Measurements from ENCODE around the gene KIF16B. TPM values are rescaled to one million over a fixed set of nuclear protein-coding genes. Genes with fewer than 3 reads are reported as not detected.

The KIF16B gene
- total RNA-seq, 1 experiment from 2014 or later = 7.0 TPM

DNA sequence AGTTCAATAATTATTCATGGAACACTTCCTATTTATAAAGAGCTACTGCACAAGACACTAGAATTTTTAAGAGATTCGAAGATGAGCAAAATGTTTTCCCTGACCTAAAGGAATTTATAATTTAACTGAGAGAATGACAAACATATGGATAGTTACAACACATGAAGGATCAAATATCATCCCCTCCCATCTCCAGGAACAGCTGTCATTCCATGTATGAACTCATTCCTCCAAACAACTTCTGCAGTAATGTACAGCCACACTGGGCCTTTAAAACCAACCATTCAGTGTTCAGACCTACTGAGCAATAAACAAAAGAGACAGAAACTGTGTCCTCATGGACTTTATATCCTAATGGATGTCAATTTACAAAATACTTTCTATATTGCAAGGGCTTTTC, 87.8 kb downstream of the KIF16B start (continued):
- TF ChIP-seq EZH2 (IDR thresholded peaks at IDR 0.05) (no peak), ZNF274 (IDR thresholded peaks at IDR 0.05; ENCODE audit: low read depth, low read length) (no peak), SP1 (IDR thresholded peaks at IDR 0.05; ENCODE audit: low read depth) (no peak)
- TF ChIP-seq, protein P1, sequence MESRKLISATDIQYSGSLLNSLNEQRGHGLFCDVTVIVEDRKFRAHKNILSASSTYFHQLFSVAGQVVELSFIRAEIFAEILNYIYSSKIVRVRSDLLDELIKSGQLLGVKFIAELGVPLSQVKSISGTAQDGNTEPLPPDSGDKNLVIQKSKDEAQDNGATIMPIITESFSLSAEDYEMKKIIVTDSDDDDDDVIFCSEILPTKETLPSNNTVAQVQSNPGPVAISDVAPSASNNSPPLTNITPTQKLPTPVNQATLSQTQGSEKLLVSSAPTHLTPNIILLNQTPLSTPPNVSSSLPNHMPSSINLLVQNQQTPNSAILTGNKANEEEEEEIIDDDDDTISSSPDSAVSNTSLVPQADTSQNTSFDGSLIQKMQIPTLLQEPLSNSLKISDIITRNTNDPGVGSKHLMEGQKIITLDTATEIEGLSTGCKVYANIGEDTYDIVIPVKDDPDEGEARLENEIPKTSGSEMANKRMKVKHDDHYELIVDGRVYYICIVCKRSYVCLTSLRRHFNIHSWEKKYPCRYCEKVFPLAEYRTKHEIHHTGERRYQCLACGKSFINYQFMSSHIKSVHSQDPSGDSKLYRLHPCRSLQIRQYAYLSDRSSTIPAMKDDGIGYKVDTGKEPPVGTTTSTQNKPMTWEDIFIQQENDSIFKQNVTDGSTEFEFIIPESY (IDR thresholded peaks at IDR 0.05; ENCODE audit: extremely low read depth, insufficient replicate concordance, low read length) = no peak

DNA sequence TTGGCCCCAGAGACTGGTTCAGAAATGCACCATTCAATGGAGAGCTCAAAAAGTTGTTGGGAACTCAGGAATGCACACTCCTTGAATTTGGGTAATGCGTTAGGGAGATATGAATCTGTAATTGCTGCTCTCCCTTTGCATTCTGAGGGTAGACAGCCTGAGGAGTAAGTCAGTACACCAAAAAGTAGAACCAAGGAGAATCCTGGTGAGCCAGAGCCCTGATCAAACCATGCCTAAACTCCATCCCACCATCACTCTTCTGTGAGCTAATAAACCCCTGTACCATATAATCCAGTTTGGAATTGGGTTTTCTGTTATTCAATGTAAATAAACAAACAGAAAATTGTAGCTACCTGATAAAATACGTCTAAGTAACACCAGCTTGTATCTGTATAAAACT, 90.2 kb downstream of the KIF16B start:
- ChIA-PET RAD21 (ENCODE audit: low non-redundant PET in 1 of 2, low total read pairs in 2 of 2, uncharacterized antibody in 2 of 2, unreplicated experiment in 2 of 2) (no interaction called here), CTCF (no interaction called here), POLR2A (no interaction called here)
- H3K27me3 ChIP-seq (ENCODE audit: insufficient read depth, low read length) = no peaks in the 10 kb centered on the region
- no peak overlapping the region for H3K4me3 ChIP-seq (replicated peaks in 1 of 2; ENCODE audit: low read depth in 1 of 2, low read length in 2 of 2)
- H3K36me3 ChIP-seq (ENCODE audit: control insufficient read depth in 1 of 2, insufficient read depth in 2 of 2, low read length in 2 of 2) = no peaks in the 10 kb centered on the region
- H3K9me3 ChIP-seq (ENCODE audit: control insufficient read depth in 1 of 2, insufficient read depth in 1 of 2, low read depth in 1 of 2, low read length in 2 of 2) = no peaks in the 10 kb centered on the region
- no peak overlapping the region for H3K9ac ChIP-seq (ENCODE audit: low read length)
- no TSS peak for BruUV-seq (replicated peaks)
- intact Hi-C loops (cut with micrococcal nuclease) = no loop called here
- TF ChIP-seq POLR2A (IDR thresholded peaks at IDR 0.05; ENCODE audit: borderline replicate concordance, extremely low read depth, insufficient read depth, insufficient read length) (no peak), SRF (IDR thresholded peaks at IDR 0.05; ENCODE audit: low read depth) (no peak), ZNF274 (IDR thresholded peaks at IDR 0.05; ENCODE audit: low read depth, low read length) (no peak), CEBPB (IDR thresholded peaks at IDR 0.05; ENCODE audit: low read depth) (no peak), YY1 (IDR thresholded peaks at IDR 0.05; ENCODE audit: extremely low read depth, insufficient replicate concordance, low read depth, low read length) (no peak), JUND (IDR thresholded peaks at IDR 0.05) (no peak)
- no peak overlapping the region for H3K27ac ChIP-seq (ENCODE audit: low read depth, low read length)
- ATAC-seq (no peak), DNase-seq (ENCODE audit: low read depth, low spot score) (no peak)
- H2AFZ ChIP-seq (ENCODE audit: low read depth, low read length, poor library complexity, severe bottlenecking) = no peak overlapping the region
- no peaks in the 10 kb centered on the region for H3K4me1 ChIP-seq (ENCODE audit: control insufficient read depth in 1 of 2, insufficient read depth in 2 of 2, low read length in 2 of 2)
- H4K20me1 ChIP-seq (ENCODE audit: insufficient read depth) = no peaks in the 10 kb centered on the region
- H3K4me2 ChIP-seq (ENCODE audit: low read length) = no peak overlapping the region
- H3K9me2 ChIP-seq (ENCODE audit: insufficient read depth) = no peaks in the 10 kb centered on the region
- H3K79me2 ChIP-seq (ENCODE audit: insufficient read depth, low read length) = no peaks in the 10 kb centered on the region
